B cell (primary cell): ENCODE results near the gene OLIG2.

Experiments
- CTCF ChIP-seq: fragments of 200-600 bp; IDR thresholded peaks from one replicate; pipeline ENCODE4 v1.8.0; 2022; ENCODE audit warnings: antibody characterized with exemption, mild to moderate bottlenecking
- EZH2 ChIP-seq: IDR thresholded peaks from 2 replicates; pipeline ENCODE4 v1.6.1; 2012; ENCODE audit warnings: borderline replicate concordance, low read depth, mild to moderate bottlenecking, moderate library complexity, low read length; ENCODE audit not compliant: insufficient read depth, poor library complexity, severe bottlenecking

- TF ChIP-seq CTCF = no peak
- no peak for TF ChIP-seq EZH2
Observed at GRCh38 chr21:32981096-32981495, 44.6 kb upstream of the OLIG2 start.
